WTC11 (cell line): ENCODE data around the gene PRSS8.

Experiments
- ATF2 ChIP-seq: sonication (generic); formaldehyde crosslinking; IDR thresholded peaks from 2 replicates; pipeline ENCODE4 v1.8.1; 2022; ENCODE audit warnings: low read depth, missing genetic modification reagents, borderline replicate concordance
- E2F1 ChIP-seq: sonication (generic); formaldehyde crosslinking; IDR thresholded peaks from 2 replicates; pipeline ENCODE4 v1.8.0; 2022; ENCODE audit warnings: mild to moderate bottlenecking, missing genetic modification reagents
- ERG ChIP-seq: fragments of 250-450 bp; sonication (Bioruptor Pico); IDR thresholded peaks from 2 replicates; pipeline ENCODE4 v1.8.0; 2021; ENCODE audit warnings: mild to moderate bottlenecking
- KAT7 ChIP-seq: sonication (generic); formaldehyde crosslinking; IDR thresholded peaks from 2 replicates; pipeline ENCODE4 v1.8.1; 2023; ENCODE audit warnings: missing genetic modification reagents, mild to moderate bottlenecking, borderline replicate concordance
- MAX ChIP-seq: sonication (generic); formaldehyde crosslinking; IDR thresholded peaks from 2 replicates; pipeline ENCODE4 v1.8.0; 2022; ENCODE audit warnings: mild to moderate bottlenecking, missing genetic modification reagents
- NFATC4 ChIP-seq: fragments of 250-450 bp; sonication (Bioruptor Pico); IDR thresholded peaks from 2 replicates; pipeline ENCODE4 v1.9.0; 2021; ENCODE audit warnings: mild to moderate bottlenecking
- NFE2L1 ChIP-seq: sonication (generic); formaldehyde crosslinking; IDR thresholded peaks from 2 replicates; pipeline ENCODE4 v1.8.1; 2023; ENCODE audit warnings: missing genetic modification reagents
- NFYB ChIP-seq: sonication (generic); formaldehyde crosslinking; conservative IDR thresholded peaks from 2 replicates; pipeline ENCODE4 v1.8.0; 2022; ENCODE audit warnings: low read depth, missing genetic modification reagents
- NR1H2 ChIP-seq: sonication (generic); formaldehyde crosslinking; IDR thresholded peaks from 2 replicates; pipeline ENCODE4 v1.9.0; 2021; ENCODE audit warnings: mild to moderate bottlenecking, moderate library complexity, missing genetic modification reagents
- NR2C2 ChIP-seq: sonication (generic); formaldehyde crosslinking; IDR thresholded peaks from 2 replicates; pipeline ENCODE4 v1.8.0; 2022; ENCODE audit warnings: mild to moderate bottlenecking, missing genetic modification reagents
- RELA ChIP-seq: sonication (generic); formaldehyde crosslinking; IDR thresholded peaks from 2 replicates; pipeline ENCODE4 v1.8.1; 2022; ENCODE audit warnings: missing genetic modification reagents, mild to moderate bottlenecking, borderline replicate concordance
- ZNF671 ChIP-seq: fragments of 250-450 bp; sonication (Bioruptor Pico); IDR thresholded peaks from 2 replicates; pipeline ENCODE4 v1.8.0; 2021; ENCODE audit warnings: mild to moderate bottlenecking
- TF ChIP-seq, protein P1 (sequence below): fragments of 200-600 bp; IDR thresholded peaks from 2 replicates; pipeline ENCODE4 v1.8.0; 2022; ENCODE audit warnings: antibody characterized with exemption

- no peak for TF ChIP-seq MAX (CRISPR knock-in tag)
- no peak for TF ChIP-seq KAT7 (CRISPR knock-in tag)
- TF ChIP-seq, protein P1, sequence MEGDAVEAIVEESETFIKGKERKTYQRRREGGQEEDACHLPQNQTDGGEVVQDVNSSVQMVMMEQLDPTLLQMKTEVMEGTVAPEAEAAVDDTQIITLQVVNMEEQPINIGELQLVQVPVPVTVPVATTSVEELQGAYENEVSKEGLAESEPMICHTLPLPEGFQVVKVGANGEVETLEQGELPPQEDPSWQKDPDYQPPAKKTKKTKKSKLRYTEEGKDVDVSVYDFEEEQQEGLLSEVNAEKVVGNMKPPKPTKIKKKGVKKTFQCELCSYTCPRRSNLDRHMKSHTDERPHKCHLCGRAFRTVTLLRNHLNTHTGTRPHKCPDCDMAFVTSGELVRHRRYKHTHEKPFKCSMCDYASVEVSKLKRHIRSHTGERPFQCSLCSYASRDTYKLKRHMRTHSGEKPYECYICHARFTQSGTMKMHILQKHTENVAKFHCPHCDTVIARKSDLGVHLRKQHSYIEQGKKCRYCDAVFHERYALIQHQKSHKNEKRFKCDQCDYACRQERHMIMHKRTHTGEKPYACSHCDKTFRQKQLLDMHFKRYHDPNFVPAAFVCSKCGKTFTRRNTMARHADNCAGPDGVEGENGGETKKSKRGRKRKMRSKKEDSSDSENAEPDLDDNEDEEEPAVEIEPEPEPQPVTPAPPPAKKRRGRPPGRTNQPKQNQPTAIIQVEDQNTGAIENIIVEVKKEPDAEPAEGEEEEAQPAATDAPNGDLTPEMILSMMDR: no peak
- no peak for TF ChIP-seq ZNF671 (CRISPR knock-in tag)
- no peak for TF ChIP-seq ERG (CRISPR knock-in tag)
- no peak for TF ChIP-seq E2F1 (CRISPR knock-in tag)
- TF ChIP-seq NFYB (CRISPR knock-in tag): no peak
- TF ChIP-seq NR1H2: no peak
- TF ChIP-seq NFATC4 (CRISPR knock-in tag): no peak
- TF ChIP-seq NFE2L1 (CRISPR knock-in tag): no peak
- no peak for TF ChIP-seq NR2C2 (CRISPR knock-in tag)
- TF ChIP-seq RELA (CRISPR knock-in tag): no peak
- no peak for TF ChIP-seq ATF2 (CRISPR knock-in tag)
Measured at GRCh38 chr16:31134091-31134571, 1.4 kb downstream of the PRSS8 start.
